GM08714 (cell line): ENCODE data around the gene ZNF560.

Experiments
- H3K4me3 ChIP-seq: fragments of 200-500 bp; sonication (Bioruptor generic); 2 replicates; pipeline ENCODE4 v1.5.1; 2014; ENCODE audit warnings: mild to moderate bottlenecking, low read length, inconsistent platforms
- ZNF274 ChIP-seq: IDR thresholded peaks from 2 replicates; pipeline ENCODE4 v1.6.1; 2012; ENCODE audit warnings: mild to moderate bottlenecking, low read depth, low read length

The ZNF560 gene

GRCh38 chr19:9485140-9485539 is 13.3 kb downstream of the ZNF560 start:
- TF ChIP-seq ZNF274 = no peak

DNA sequence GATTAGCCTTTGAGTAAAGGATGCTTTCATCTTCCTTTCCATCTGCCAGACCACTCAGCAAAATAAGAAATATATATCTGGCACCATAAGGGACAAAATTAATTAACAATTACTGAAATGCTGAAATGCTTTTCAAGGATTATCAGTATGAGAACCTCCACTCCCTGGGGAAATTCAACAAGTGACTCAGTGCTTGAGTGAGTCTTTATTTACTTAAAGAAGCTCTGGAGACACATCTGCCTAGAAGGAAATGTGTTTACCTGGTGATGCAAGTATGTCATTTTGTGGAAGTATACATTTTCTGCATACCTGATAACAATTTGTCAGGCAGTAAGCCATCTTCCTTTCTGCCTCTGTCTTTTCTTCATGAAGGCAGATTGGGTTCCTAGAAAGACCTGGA is 23.4 kb downstream of the ZNF560 start:
- no peak for TF ChIP-seq ZNF274

More at GRCh38 chr19:9485140-9485539, 13.3 kb downstream of the ZNF560 start:
- H3K4me3 ChIP-seq = no peak overlapping the region

DNA sequence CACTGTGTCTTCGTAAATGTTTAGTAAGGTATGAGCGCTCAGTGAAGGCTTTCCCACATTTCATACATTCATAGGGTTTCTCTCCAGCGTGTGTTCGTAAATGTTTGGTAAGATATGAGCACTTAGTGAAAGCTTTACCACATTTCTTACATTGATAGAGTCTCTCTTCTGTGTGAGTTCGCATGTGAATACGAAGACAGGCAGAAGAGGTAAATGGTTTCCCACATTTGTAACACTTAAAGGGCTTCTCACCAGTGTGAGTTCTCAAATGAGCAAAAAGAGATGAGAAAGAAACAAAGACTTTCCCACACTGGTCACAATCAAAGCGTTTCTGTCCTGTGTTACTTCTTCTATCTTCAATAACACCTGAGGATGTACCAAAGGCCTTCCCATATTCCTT is 31.3 kb downstream of the ZNF560 start:
- no peak overlapping the region for H3K4me3 ChIP-seq
- TF ChIP-seq ZNF274 = no peak

More for the DNA sequence above, 23.4 kb downstream of the ZNF560 start:
- no peak overlapping the region for H3K4me3 ChIP-seq

DNA sequence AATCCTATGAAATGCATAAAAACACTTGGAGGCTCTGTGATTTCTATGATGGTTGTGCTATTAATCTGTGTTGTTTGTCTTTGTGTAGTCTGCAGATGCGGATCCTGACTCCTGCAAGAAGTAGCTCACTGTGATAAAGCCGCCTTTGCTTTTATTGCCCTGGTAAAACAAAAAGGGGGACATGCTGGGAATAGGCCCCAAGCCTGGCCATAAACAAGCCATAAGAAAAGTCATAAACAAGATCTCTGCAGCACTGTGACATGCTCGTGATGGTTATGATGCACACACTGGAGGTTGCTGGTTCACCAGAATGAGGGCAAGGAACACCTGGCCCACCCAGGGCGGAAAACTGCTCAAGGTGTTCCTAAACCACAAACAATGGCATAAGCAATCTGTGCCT is 36.5 kb downstream of the ZNF560 start:
- TF ChIP-seq ZNF274 = no peak
- no peak overlapping the region for H3K4me3 ChIP-seq

GRCh38 chr19:9456018-9456689 is 42.3 kb downstream of the ZNF560 start:
- no peak for TF ChIP-seq ZNF274
- H3K4me3 ChIP-seq = no peak overlapping the region

DNA sequence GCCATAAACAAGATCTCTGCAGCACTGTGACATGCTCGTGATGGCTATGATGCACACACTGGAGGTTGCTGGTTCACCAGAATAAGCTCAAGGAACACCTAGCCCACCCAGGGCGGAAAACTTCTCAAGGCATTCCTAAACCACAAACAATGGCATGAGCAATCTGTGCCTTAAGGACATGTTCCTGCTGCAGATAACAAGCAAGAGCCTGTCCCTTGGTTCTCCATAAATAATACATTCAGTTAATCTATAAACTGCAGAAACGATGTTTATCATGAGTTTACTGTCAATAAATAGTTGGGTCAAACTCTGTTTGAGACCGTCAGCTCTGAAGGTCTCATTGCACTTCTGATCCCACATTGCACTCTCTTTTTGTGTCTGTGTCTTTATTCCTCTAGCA is 44.5 kb downstream of the ZNF560 start:
- TF ChIP-seq ZNF274 = no peak
- H3K4me3 ChIP-seq = no peak overlapping the region

- TF ChIP-seq ZNF274 = no peak
- H3K4me3 ChIP-seq = no peak overlapping the region
Observed at GRCh38 chr19:9445037-9445436, 53.4 kb downstream of the ZNF560 start.

DNA sequence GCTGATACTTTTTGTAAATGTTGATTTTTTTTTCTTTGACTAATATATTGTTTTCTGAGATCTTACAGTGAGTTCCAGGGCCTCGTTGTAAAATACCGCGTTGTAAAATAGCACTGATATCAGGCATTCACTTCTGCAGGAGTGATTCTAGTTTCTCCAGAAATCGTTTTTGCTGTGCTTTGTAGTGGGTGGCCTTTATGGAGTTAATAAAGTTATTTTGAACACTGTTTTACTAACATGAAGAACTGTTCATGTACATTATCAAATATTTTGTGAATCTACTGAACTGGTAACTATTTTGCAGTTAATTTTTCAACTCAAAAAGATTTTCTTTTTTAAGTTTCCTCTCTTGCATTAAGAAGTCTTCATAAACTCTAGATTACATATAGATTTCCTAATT is 62.1 kb downstream of the ZNF560 start:
- TF ChIP-seq ZNF274 = no peak
- peak overlapping the region; percentile 93; the same call in 1 of the 2 replicates for H3K4me3 ChIP-seq

DNA sequence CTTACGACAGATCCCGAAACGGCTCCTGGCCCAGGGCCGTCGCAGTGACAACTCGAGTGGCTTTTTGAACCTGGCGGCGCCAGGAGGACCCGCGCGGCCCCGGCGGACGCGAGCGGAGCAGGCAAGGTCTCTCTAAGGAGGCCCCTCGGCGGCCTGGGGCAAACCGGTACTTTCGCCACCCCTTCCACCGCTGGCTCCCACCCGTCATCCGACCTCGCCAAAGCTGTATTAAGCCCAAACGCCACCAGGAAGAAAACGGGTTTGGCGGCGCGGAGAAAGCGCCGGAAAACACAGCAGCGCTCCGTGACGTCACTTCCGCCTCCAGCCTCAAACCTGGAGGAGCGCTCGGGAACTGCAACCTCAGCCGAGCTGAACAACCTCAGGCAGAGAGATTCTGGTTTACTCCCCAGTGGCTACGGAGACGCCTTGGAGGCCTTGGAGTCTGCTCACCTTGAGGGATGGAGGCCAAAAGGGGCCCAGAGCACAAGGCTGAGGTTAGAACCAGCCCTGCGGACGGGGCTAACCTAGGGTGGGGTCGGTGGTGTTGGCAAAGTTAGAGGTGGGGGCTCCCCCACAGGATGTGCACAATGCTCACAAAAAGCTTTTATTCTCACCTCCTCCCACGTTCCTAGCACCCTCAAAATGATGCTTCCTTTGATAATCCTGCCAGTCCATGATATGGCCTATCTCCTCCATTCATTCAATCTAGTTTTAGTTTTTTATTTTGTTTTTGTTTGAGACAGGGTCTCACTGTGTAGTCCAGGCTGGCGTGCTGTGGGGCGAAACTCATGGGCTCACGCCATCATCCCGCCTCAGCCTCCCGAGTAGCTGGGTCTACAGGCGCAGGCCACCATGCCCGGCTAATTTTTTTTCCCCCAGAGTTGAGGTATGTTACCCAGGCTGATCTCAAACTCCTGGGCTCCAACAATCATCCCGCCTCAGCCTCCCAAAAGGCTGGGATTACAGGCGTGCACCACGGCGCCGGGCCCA is 62.8 kb downstream of the ZNF560 start, which contains the start of gene ZNF266:
TSS of gene ZNF266 (minus strand) at position 295 of the 990 bp plus-strand sequence. CDS start 15,484 bp downstream, outside the sequence.
- TF ChIP-seq ZNF274 = no peak
- H3K4me3 ChIP-seq = peak within 1 kb of the TSS; percentile 93

- no peak for TF ChIP-seq ZNF274
- H3K4me3 ChIP-seq = no peak overlapping the region
Observed at GRCh38 chr19:9431475-9431874, 66.9 kb downstream of the ZNF560 start.

GRCh38 chr19:9430444-9430843 is 68.0 kb downstream of the ZNF560 start:
- no peak overlapping the region for H3K4me3 ChIP-seq
- TF ChIP-seq ZNF274 = no peak

DNA sequence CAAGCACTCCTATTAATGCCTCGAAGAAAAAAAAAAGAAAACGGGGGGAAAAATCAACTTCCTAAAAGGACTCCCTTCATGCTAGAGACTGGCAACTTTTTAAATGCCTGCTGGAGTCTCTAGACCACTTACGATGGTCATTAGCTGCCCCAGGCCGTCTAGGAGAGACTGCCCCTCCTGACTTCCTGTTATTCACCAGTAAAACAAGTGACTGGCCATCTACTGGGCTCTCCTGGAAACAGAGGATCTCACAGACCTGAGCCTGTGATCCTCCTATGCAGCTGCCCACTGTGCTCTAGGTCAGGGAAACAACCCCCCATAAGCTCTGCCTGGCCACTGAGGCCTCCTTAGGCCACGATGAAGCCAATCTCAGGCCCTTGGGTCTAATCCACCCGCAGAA is 70.5 kb downstream of the ZNF560 start:
- TF ChIP-seq ZNF274 = no peak
- H3K4me3 ChIP-seq = no peak overlapping the region
